GM12801 (cell line): Measurements from ENCODE around the gene ZNF750.

Experiments
- TF ChIP-seq, protein P1 (sequence below): IDR thresholded peaks from one replicate; pipeline ENCODE4 v1.5.1; 2011; ENCODE audit warnings: control low read depth; ENCODE audit not compliant: insufficient read length; ENCODE audit errors: extremely low read depth

The ZNF750 gene

DNA sequence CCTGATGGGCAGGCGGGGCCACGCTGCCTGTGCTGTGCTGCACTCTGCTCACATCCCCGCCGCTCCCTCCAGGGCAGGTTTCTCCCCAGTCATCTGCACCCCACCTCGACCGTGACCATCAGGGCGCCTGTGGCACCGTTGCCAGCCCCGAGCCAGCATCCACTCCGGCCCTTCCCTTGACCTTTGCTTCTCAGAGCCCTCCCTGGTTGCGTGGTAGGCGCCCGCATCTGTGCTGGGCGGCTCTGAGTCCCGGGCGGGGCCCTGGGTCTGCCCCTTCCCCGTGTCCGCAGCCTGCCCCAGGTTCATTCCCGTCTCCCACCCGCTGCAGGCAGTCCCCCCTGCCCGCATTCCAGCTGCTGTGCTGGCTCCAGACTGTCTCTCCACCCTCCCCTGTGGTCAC, 33.2 kb downstream of the ZNF750 start:
- TF ChIP-seq, protein P1, sequence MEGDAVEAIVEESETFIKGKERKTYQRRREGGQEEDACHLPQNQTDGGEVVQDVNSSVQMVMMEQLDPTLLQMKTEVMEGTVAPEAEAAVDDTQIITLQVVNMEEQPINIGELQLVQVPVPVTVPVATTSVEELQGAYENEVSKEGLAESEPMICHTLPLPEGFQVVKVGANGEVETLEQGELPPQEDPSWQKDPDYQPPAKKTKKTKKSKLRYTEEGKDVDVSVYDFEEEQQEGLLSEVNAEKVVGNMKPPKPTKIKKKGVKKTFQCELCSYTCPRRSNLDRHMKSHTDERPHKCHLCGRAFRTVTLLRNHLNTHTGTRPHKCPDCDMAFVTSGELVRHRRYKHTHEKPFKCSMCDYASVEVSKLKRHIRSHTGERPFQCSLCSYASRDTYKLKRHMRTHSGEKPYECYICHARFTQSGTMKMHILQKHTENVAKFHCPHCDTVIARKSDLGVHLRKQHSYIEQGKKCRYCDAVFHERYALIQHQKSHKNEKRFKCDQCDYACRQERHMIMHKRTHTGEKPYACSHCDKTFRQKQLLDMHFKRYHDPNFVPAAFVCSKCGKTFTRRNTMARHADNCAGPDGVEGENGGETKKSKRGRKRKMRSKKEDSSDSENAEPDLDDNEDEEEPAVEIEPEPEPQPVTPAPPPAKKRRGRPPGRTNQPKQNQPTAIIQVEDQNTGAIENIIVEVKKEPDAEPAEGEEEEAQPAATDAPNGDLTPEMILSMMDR, result no peak

DNA sequence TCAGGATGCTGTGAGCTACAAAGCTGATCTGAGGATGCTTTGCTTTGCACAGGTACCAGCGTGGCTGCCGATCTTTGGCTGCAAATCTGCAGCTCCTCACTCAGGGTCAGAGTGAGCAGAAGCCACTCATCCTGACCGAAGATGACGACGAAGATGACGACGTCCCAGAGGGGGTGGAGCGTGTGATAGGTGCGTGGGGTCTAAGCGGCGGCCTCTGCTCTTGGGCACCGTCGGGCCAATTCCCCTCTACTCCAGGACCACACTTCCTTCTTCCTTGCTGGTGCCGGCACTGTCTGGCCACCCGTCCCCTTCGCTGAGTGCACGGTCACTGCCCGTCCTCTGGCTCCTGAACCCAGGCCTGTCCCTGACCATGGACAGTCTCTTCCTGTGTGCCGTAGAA, 34.0 kb downstream of the ZNF750 start:
- TF ChIP-seq, protein P1, result no peak

DNA sequence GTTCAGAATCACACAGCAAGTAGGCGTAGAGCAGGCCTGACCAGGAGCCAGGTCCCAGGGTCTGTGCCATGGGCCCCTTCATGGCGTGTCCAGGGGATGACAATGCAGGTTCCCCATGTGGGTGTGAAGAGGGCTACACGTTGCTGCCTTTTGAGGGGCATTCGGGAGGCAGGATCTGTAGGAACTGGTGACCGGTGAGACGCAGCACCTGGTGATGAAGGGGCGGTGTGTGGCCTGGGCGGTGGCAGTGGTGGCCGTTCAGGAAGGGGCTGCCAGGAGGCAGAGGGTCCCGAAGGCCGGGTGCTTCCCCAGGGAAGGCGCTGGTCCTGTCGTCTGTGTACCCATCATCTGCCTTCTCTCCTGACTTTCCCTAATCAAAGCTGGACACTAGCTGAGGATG, 34.6 kb downstream of the ZNF750 start:
- TF ChIP-seq, protein P1, result no peak

DNA sequence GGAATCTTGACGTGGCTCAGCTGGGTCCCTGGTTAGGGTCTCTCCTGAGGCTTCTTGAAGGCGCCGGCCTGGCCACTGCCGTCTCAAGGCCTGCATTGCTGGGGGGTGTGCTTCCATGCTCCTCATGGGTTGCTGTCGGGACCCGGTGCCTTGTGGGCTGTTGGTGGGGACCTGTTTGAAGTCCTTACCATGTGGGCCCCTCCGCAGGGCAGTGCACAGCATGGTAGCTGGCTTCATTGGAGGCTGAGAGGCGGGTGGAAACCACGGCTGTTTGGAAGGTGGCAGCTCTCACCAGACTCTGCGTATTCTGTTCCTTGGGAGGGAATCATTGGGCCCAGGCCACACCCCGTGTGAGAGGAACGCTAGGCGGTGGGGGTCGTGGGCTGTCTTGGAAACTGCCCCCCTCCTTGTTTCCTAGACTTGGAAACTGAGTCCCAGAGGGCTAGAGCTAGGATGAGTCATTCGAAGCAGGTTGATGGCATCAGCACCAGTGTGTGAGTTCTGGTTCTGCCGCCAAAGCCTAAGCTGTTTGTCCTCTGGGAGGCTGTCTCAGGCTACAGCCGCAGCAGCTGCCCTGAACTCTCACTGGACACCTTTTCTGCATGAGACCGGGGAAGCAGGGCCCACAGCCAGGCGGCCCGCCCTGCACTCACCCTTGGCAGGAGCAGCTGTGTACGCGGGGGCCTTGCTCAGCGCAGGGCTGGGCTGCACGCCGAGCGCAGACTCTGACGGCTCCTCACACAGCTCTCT, 35.2 kb downstream of the ZNF750 start:
- TF ChIP-seq, protein P1, result no peak

DNA sequence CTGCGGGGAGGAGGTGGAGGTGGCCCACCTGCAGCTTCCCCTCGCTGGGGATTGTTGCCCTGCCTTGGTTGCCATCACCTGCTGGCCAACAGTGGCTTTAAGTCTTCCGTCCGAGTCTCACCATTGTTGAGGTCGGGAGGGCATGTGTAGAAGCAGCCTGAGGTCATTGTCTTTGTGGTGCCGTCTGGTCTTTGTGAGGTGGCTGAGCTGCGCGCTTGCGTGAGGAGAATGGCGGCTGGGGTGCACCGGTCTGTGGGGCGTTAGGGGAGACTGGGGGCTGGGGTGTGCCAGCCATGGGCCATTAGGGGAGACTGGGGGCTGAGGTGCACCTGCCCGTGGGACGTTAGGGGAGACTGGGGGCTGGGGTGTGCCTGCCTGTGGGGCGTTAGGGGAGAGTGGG, 36.2 kb downstream of the ZNF750 start:
- TF ChIP-seq, protein P1, result no peak

DNA sequence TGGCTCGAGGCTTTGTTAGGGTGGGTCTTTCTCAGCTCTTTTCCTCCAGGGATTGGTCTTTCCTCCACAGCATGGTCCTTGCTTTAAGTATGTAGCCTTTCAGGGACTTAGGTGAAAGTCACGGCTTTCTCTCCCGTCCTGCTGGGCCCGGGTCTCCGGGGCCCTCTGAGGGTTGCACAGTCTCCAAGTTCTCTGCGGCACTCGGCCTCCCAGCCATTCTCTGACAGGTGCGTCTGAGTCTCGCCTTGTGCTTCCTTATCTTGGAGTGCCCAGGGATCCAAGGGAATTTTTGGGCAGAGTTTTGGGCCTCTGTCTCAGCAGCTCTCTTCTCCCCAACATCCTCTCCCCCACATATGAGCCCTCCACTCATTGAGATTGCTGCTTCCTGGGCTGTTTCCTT, 36.6 kb downstream of the ZNF750 start:
- TF ChIP-seq, protein P1, result no peak

DNA sequence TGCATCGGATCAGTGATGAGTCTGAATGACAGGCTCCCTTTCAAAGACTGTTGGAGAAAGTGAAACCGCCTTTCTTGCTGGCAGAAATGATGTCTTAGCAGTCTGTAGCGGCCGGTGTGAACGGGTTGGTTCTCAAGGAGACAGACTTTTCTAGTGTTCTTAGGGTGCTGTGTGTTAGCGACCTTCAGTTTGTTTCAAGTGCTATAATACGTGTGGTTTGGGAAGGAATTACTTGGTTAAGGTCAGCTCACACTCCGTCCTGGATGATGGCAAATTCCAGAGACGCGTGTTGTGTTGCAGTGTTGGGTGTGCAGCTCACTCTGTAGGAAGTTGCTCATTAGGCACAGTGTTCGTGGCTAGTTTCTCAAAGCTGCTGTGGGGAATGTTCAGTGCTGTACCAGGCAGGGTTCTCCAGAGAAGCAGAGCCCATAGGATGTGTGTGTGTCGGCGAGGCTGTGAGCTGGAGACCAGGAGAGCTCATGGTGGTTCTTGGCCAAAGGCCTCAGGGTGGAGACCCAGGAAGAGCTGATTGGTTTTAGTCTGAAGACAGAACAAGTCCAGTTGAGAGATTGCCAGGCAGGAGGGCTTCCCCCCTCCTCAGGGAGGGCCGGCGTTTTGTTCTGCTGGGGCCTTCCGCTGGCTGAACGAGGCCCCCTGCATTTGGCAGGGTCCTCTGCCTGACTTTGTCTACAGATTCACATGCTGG, 37.6 kb downstream of the ZNF750 start:
- TF ChIP-seq, protein P1, result no peak
